Right lobe of liver (tissue), 4 donors: Measurements from ENCODE around the gene GRB10.

Experiments used
- CTCF ChIP-seq, 4 donors: fragments of 200-600 bp in 3 of 4; fragments of 450-650 bp in 1 of 4; IDR thresholded peaks; one replicate each; pipeline versions ENCODE4 v1.5.1 to v1.8.0; 2016 to 2022; ENCODE audit warnings: antibody characterized with exemption in 4 of 4, mild to moderate bottlenecking in 2 of 4
- POLR2A ChIP-seq: fragments of 450-650 bp; IDR thresholded peaks from one replicate; pipeline ENCODE4 v1.6.1; 2017; ENCODE audit warnings: antibody characterized with exemption, mild to moderate bottlenecking
- donor health status: DM: no; HTN: no; CAD: no.
- donor health status: DM: no; HTN: no; CAD: no.
- donor health status: DM: no; HTN: yes; CAD: no.

GRCh38 chr7:50757703-50758390 is 24.8 kb downstream of the GRB10 start:
- TF ChIP-seq CTCF (IDR thresholded peaks at IDR 0.05): no peak
- no peak for TF ChIP-seq POLR2A
